ENCODE data around the gene BIRC3. TPM values are rescaled to one million over a fixed set of nuclear protein-coding genes. Genes with fewer than 3 reads are reported as not detected.

BIRC3 gene
- total and polyA plus RNA-seq, 2 of the 4 experiments (the other 2 are of a cell fraction), result 2.2 to 5.0 TPM

Small RNA genes within 50 kb of the gene (microRNA-seq; reads per million reads assigned to microRNA genes)
- gene AP000942.3 (ENCODE audit: insufficient read depth, insufficient read length) (not detected), gene AP000942.4 (ENCODE audit: insufficient read depth, insufficient read length) (not detected), gene RNU6-952P (ENCODE audit: insufficient read depth, insufficient read length) (not detected)

Small RNA genes within 50 kb of the gene (small RNA-seq; reads per million reads assigned to genes)
- 0 reads per million in 5 experiments for gene AP000942.3
- 0 reads per million in 5 experiments for gene AP000942.4
- 0 reads per million in 5 experiments for gene RNU6-952P

Other genes with a start within 250 kb of the BIRC3 start
- 207 and 251 TPM in 2 replicates for gene YAP1, start 207.0 kb upstream of the BIRC3 start, total RNA-seq (2012; rRNA removed)
- 116 and 121 TPM in 2 replicates for gene YAP1, start 207.0 kb upstream of the BIRC3 start, polyA plus RNA-seq (2012; rRNA removed)
- 112 and 204 TPM in 2 replicates for gene BIRC2, start 29.7 kb downstream of the BIRC3 start, total RNA-seq (2012; rRNA removed)
- 40.4 and 48.0 TPM in 2 replicates for gene BIRC2, start 29.7 kb downstream of the BIRC3 start, polyA plus RNA-seq (2012; rRNA removed)
- 127 and 138 TPM in 2 replicates for gene TMEM123, start 135.3 kb downstream of the BIRC3 start, total RNA-seq (2012; rRNA removed)
- 96.9 and 191 TPM in 2 replicates for gene TMEM123, start 135.3 kb downstream of the BIRC3 start, polyA plus RNA-seq (2012; rRNA removed)
- gene MMP7, start 213.3 kb downstream of the BIRC3 start, total RNA-seq (2012; rRNA removed), result not detected in 2 replicates
- gene MMP7, start 213.3 kb downstream of the BIRC3 start, polyA plus RNA-seq (2012; rRNA removed), result not detected in 2 replicates

Data from IMR-90 (cell line).